ENCODE measurements around the gene CDC23. TPM values are rescaled to one million over a fixed set of nuclear protein-coding genes. Genes with fewer than 3 reads are reported as not detected.

Gene CDC23
- total and polyA plus RNA-seq, 10 of the 15 experiments (the other 5 are each of a cell fraction or from before 2014, with no cell fraction given), result 37.1 to 66.1 (median 48.6) TPM

GRCh38 chr5:138169124-138169523 is 44.0 kb downstream of the CDC23 start:
- Histone ChIP-seq H3K9me3 (replicated peaks; ENCODE audit: control insufficient read depth, insufficient read depth, low read length) (no peaks in the 10 kb centered on the region), H2AFZ (ENCODE audit: control insufficient read depth, low read depth, low read length) (no peak overlapping the region), H3K27me3 (replicated peaks in 1 of 2; ENCODE audit: control insufficient read depth in 2 of 2, insufficient read depth in 2 of 2, low read length in 1 of 2) (no peaks in the 10 kb centered on the region), H3K27ac (ENCODE audit: control insufficient read depth, insufficient read depth) (no peak overlapping the region), H3K4me1 (ENCODE audit: control insufficient read depth, insufficient read depth, low read length) (no peaks in the 10 kb centered on the region), H3K4me2 (ENCODE audit: control insufficient read depth, insufficient read depth) (no peak overlapping the region), H3K4me3 (no peak overlapping the region), H4K20me1 (ENCODE audit: control insufficient read depth, insufficient read depth) (no peaks in the 10 kb centered on the region), H3K79me2 (ENCODE audit: control insufficient read depth, insufficient read depth, low read length) (no peaks in the 10 kb centered on the region), H3K9ac (ENCODE audit: control insufficient read depth, insufficient read depth, low read length) (no peak overlapping the region), H3K36me3 (ENCODE audit: control insufficient read depth in 2 of 2, insufficient read depth in 2 of 2, low read length in 1 of 2) (peaks cover 13 to 41% of the 10 kb centered on the region in 2 experiments)
- POLR2A ChIA-PET, result no interaction called here
- TF ChIP-seq YBX1 (IDR thresholded peaks at IDR 0.05), result no peak
- TF ChIP-seq SKIL (IDR thresholded peaks at IDR 0.05; ENCODE audit: low read depth, poor library complexity, severe bottlenecking), result no peak
- TF ChIP-seq RFX5 (IDR thresholded peaks at IDR 0.05; ENCODE audit: low read depth, low read length), result no peak
- no peak for TF ChIP-seq PML (IDR thresholded peaks at IDR 0.05; ENCODE audit: low read length)
- no peak for TF ChIP-seq TAF1 (IDR thresholded peaks at IDR 0.05; ENCODE audit: borderline replicate concordance, low read depth, low read length)
- TF ChIP-seq CBX5 (IDR thresholded peaks at IDR 0.05; ENCODE audit: low read depth), result no peak
- TF ChIP-seq TCF3 (IDR thresholded peaks at IDR 0.05; ENCODE audit: borderline replicate concordance, insufficient read depth, low read depth, low read length), result no peak
- TF ChIP-seq MTA3 (IDR thresholded peaks at IDR 0.05; ENCODE audit: borderline replicate concordance, low read length), result no peak
- no peak for TF ChIP-seq BCL3 (IDR thresholded peaks at IDR 0.05; ENCODE audit: borderline replicate concordance, insufficient read depth, low read depth, low read length, poor library complexity, severe bottlenecking)
- in situ Hi-C loops (cut with MboI) (no loop called here), intact Hi-C loops (cut with micrococcal nuclease; ENCODE audit: unreplicated experiment) (no loop called here)
- 85% methylated on average over 5 of the region's 5 CpGs for WGBS (ENCODE audit: insufficient coverage, insufficient replicate concordance, low lambda C conversion rate, missing lambda C conversion rate)
- ATAC-seq (no peak), DNase-seq (ENCODE audit: low read depth, low spot score) (no peak), FAIRE-seq (no peak)
- BruUV-seq (replicated peaks), result no TSS peak
- CTCF ChIA-PET, result no interaction called here
- SMC1A ChIA-PET (ENCODE audit: uncharacterized antibody, unreplicated experiment), result no interaction called here
- RAD21 ChIA-PET (ENCODE audit: unreplicated experiment), result no interaction called here
